Common myeloid progenitor, CD34-positive (primary cell): ENCODE results near the gene MSANTD4.

Source experiments
- CTCF ChIA-PET: fragments of 350-600 bp; sonication (Branson Sonifier 250); formaldehyde crosslinking; loops from one replicate; lab custom pipeline; 2021; ENCODE audit warnings: antibody characterized with exemption; lab: Charles Lee
- POLR2A ChIA-PET: fragments of 350-600 bp; sonication (Branson Sonifier 250); formaldehyde crosslinking; loops from one replicate; lab custom pipeline; 2021; ENCODE audit warnings: antibody characterized with exemption; lab: Charles Lee
- DNase-seq, 3 donors: peaks; one replicate each; pipeline versions ENCODE4 v3.0.0 to v3.0.0-alpha.2; 2013
- H3K27ac ChIP-seq, 2 experiments: 1 replicate in 1 of 2; 2 replicates in 1 of 2; pipeline ENCODE4 v1.7.0; 2013; ENCODE audit warnings: inconsistent platforms in 2 of 2, low read length in 2 of 2, mild to moderate bottlenecking in 2 of 2, low read depth in 1 of 2, moderate library complexity in 1 of 2; ENCODE audit not compliant: severe bottlenecking in 2 of 2, insufficient read depth in 1 of 2, poor library complexity in 1 of 2
- H3K27me3 ChIP-seq, 5 experiments: replicated peaks in 2 of 5; 1 replicate in 3 of 5; 2 replicates in 2 of 5; pipeline versions ENCODE4 v1.6.1 to v1.7.0; 2013; ENCODE audit warnings: low read length in 4 of 5, mild to moderate bottlenecking in 2 of 5, moderate library complexity in 2 of 5, inconsistent platforms in 1 of 5; ENCODE audit not compliant: insufficient read depth in 5 of 5, control insufficient read depth in 4 of 5
- H3K36me3 ChIP-seq, 4 experiments: 1 replicate in 2 of 4; 2 replicates in 2 of 4; pipeline versions ENCODE4 v1.6.1 to v1.7.0; 2013; ENCODE audit warnings: low read length in 3 of 4, control low read depth in 1 of 4, mild to moderate bottlenecking in 1 of 4; ENCODE audit not compliant: control insufficient read depth in 4 of 4, insufficient read depth in 4 of 4
- H3K4me1 ChIP-seq, 4 experiments: 1 replicate in 3 of 4; 2 replicates in 1 of 4; pipeline versions ENCODE4 v1.6.1 to v1.7.1; 2013; ENCODE audit warnings: low read length in 3 of 4, mild to moderate bottlenecking in 3 of 4, control low read depth in 1 of 4, inconsistent platforms in 1 of 4, moderate library complexity in 1 of 4; ENCODE audit not compliant: control insufficient read depth in 4 of 4, insufficient read depth in 4 of 4; ENCODE audit errors: control extremely low read depth in 1 of 4
- H3K4me3 ChIP-seq, 7 experiments: 1 replicate in 4 of 7; 2 replicates in 3 of 7; pipeline versions ENCODE4 v1.5.1 to v1.7.0; 2013; ENCODE audit warnings: mild to moderate bottlenecking in 7 of 7, low read length in 6 of 7, moderate library complexity in 6 of 7, inconsistent platforms in 2 of 7, low read depth in 2 of 7, control low read depth in 1 of 7; ENCODE audit not compliant: insufficient read depth in 4 of 7, control insufficient read depth in 1 of 7; ENCODE audit errors: extremely low read depth in 1 of 7
- H3K9me3 ChIP-seq, 5 experiments: 1 replicate in 4 of 5; 2 replicates in 1 of 5; pipeline versions ENCODE4 v1.6.1 to v1.7.1; 2013; ENCODE audit warnings: low read length in 4 of 5, mild to moderate bottlenecking in 2 of 5, inconsistent platforms in 1 of 5, low read depth in 1 of 5, moderate library complexity in 1 of 5; ENCODE audit not compliant: control insufficient read depth in 4 of 5, insufficient read depth in 2 of 5; ENCODE audit errors: control extremely low read depth in 1 of 5
- WGBS: methylation state at CpG from one replicate; pipeline ENCODE4 v1.1.5; 2013; ENCODE audit not compliant: insufficient coverage; 5-methylcytosine and 5-hydroxymethylcytosine counted together

Gene MSANTD4

GRCh38 chr11:105960252-105961245 is 61.5 kb downstream of the MSANTD4 start:
- no peaks in the 10 kb centered on the region for H3K4me1 ChIP-seq
- H3K27me3 ChIP-seq, result no peaks in the 10 kb centered on the region
- ChIA-PET POLR2A (no interaction called here), CTCF (no interaction called here)
- H3K4me3 ChIP-seq, result no peak overlapping the region
- H3K27ac ChIP-seq, result no peak overlapping the region
- 97% methylated on average over 18 of the region's 22 CpGs for WGBS
- peaks cover 0 to 3% (median 1%) of the 10 kb centered on the region in 5 experiments for H3K9me3 ChIP-seq
- H3K36me3 ChIP-seq, result no peaks in the 10 kb centered on the region
- no peak for DNase-seq
